Hepatocyte (in vitro differentiated cells): ENCODE measurements around the gene GXYLT2.

Experiments used
- CTCF ChIP-seq: fragments of 200-600 bp; sonication (generic); IDR thresholded peaks from 2 replicates; pipeline ENCODE4 v1.5.1; 2016; ENCODE audit warnings: antibody characterized with exemption, mild to moderate bottlenecking; ENCODE audit not compliant: poor library complexity
- EZH2 ChIP-seq: fragments of 200-600 bp; sonication (generic); IDR thresholded peaks from 2 replicates; pipeline ENCODE4 v1.6.1; 2016; ENCODE audit warnings: antibody characterized with exemption, mild to moderate bottlenecking, borderline replicate concordance

GRCh38 chr3:72924055-72924454 lies 36.2 kb downstream of the GXYLT2 start:
- no peak for TF ChIP-seq CTCF
- TF ChIP-seq EZH2: no peak
